Ovary (tissue), 9 donors: ENCODE measurements around the gene PRDX6. TPM values are rescaled to one million over a fixed set of nuclear protein-coding genes. Genes with fewer than 3 reads are reported as not detected.

Experiments
- DNase-seq, 5 donors: peaks; one replicate each; pipeline ENCODE4 v3.0.0-alpha.2; 2019 to 2020
- H3K27ac ChIP-seq, 2 donors: fragments of 200-600 bp; one replicate each; pipeline versions ENCODE4 v1.5.1 to v1.8.0; 2019 to 2022
- H3K27me3 ChIP-seq: fragments of 200-600 bp; one replicate; pipeline ENCODE4 v1.8.0; 2022
- H3K36me3 ChIP-seq: fragments of 200-600 bp; sonication (generic); one replicate; pipeline ENCODE4 v1.5.1; 2019
- H3K4me1 ChIP-seq: one replicate; pipeline ENCODE4 v1.8.1; 2013; ENCODE audit warnings: mild to moderate bottlenecking, moderate library complexity; ENCODE audit not compliant: insufficient read depth
- H3K4me3 ChIP-seq: fragments of 200-600 bp; sonication (generic); one replicate; pipeline ENCODE4 v1.5.1; 2017
- H3K9me3 ChIP-seq, 2 donors: fragments of 200-600 bp in 1 of 2; sonication (generic) in 1 of 2; one replicate each; pipeline versions ENCODE4 v1.5.1 to v1.8.1; 2013 to 2019; ENCODE audit warnings: mild to moderate bottlenecking in 1 of 2, moderate library complexity in 1 of 2
- CTCF ChIP-seq, 3 donors: fragments of 450-650 bp in 2 of 3; fragments of 200-600 bp in 1 of 3; IDR thresholded peaks; one replicate each; pipeline versions ENCODE4 v1.5.1 to v1.8.0; 2016 to 2022; ENCODE audit warnings: antibody characterized with exemption in 3 of 3, mild to moderate bottlenecking in 1 of 3
- EP300 ChIP-seq: sonication (generic); formaldehyde crosslinking; IDR thresholded peaks from one replicate; pipeline ENCODE4 v1.6.1; 2017; ENCODE audit warnings: antibody characterized with exemption
- POLR2A ChIP-seq: fragments of 450-650 bp; IDR thresholded peaks from one replicate; pipeline ENCODE4 v1.6.1; 2017; ENCODE audit warnings: antibody characterized with exemption, mild to moderate bottlenecking, moderate library complexity
- WGBS, 3 donors: extraction: QIAGEN DNeasy Blood & Tissue Kit in 1 of 3; methylation state at CpG; one replicate each; pipeline versions ENCODE4 v1.1.5 to v1.1.7; 2013 to 2017; 5-methylcytosine and 5-hydroxymethylcytosine counted together
- intact Hi-C, 4 donors: fragments of 100-400 bp; cut with DNase I; formaldehyde crosslinking; loops; one replicate each; pipeline versions ENCODE4 v1.11.0 to v1.15.1; 2022 to 2023
- polyA plus RNA-seq, 2 donors: library from polyadenylated mRNA; stranded (reverse); fragments of 200-250 nt in 1 of 2; fragments of 350-450 nt in 1 of 2; fragmentation: Illumina TruSeq in 1 of 2; extraction: RNeasy Lipid Tissue Mini Kit (QIAGEN cat#74804) in 1 of 2; gene quantifications; one replicate each; pipeline ENCODE4 v1.2.3, GENCODE V29; 2013 to 2014
- total RNA-seq, 7 donors: library from RNA; depleted of rRNA in 2 of 7; stranded (reverse); fragments of >200 nt in 2 of 7; fragmentation: NEBNext Ultra II Directional in 3 of 7; extraction: Animal tissue kit (Norgen Biotek cat#: 25700) in 3 of 7; gene quantifications; one replicate each; pipeline versions ENCODE4 v1.1.0 to v1.2.4, GENCODE V29; 2016 to 2023
- donor health status: DM: no; HTN: no; CAD: no; lungs with moderate emphysema.
- donor health status: DM: no; HTN: no; CAD: no.
- donor health status: Bipolar disorder and iron deficiency.
- donor health status: DM: yes; HTN: yes; CAD: no.
- donor health status: DM: no; HTN: no; CAD: no.
- donor health status: DM: yes; HTN: yes; CAD: no.

PRDX6 gene
- total and polyA plus RNA-seq, 9 donors = 111 to 278 (median 198) TPM

DNA sequence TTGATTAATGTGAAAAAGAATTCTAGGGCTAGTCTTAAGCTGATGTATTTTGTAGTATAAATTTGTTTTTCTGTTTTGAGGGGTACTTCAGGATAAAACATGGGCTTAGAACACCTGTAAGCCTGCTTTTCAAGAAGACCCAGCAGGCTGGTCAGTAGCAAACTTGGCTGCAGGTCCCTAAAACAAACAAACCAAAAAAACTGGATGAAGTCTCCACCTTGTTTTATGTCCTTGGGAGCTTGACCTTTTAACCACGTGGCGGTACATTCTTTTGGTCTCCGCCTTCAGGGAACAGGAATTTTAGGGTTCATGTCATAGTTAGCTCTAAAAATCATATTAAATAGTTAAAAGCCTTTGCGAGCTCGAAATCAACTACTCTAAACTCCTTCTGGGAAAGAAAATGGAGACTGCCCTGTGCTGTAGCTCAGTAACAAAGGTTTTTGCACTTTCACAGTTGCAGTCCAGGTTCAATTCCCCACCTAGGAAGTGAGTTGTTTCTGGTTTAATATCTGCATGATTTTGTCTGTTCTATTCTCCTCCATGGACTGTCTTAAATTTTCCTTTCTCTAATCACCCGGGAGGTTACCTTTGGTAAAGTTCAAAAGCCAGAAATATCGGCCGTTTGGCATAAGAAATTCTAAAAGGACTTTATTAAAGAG, 18.6 kb downstream of the PRDX6 start:
- Histone ChIP-seq H3K27ac (no peak overlapping the region), H3K36me3 (no peaks in the 10 kb centered on the region), H3K9me3 (no peaks in the 10 kb centered on the region), H3K4me3 (no peak overlapping the region), H3K27me3 (no peaks in the 10 kb centered on the region), H3K4me1 (no peaks in the 10 kb centered on the region)
- no peak for DNase-seq
- intact Hi-C loops = no loop called here
- WGBS, 3 donors = 87 to 91% (median 88%) methylated on average over 8 of the region's 8 CpGs
- TF ChIP-seq EP300 = no peak
- TF ChIP-seq CTCF (IDR thresholded peaks at IDR 0.05) = no peak
- TF ChIP-seq POLR2A = no peak

- intact Hi-C loops = no loop called here
- no peak for TF ChIP-seq EP300
- no peak for TF ChIP-seq POLR2A
- TF ChIP-seq CTCF (IDR thresholded peaks at IDR 0.05) = no peak
- H3K4me1 ChIP-seq = no peaks in the 10 kb centered on the region
- no peaks in the 10 kb centered on the region for H3K9me3 ChIP-seq
- DNase-seq = no peak
- H3K4me3 ChIP-seq = no peak overlapping the region
- no peak overlapping the region for H3K27ac ChIP-seq
- WGBS, 3 donors = 93 to 97% (median 93%) methylated on average over 2 of the region's 2 CpGs
- no peaks in the 10 kb centered on the region for H3K36me3 ChIP-seq
- H3K27me3 ChIP-seq = no peaks in the 10 kb centered on the region
Measured at GRCh38 chr1:173496757-173497320, 19.7 kb downstream of the PRDX6 start.

- Histone ChIP-seq H3K36me3 (no peaks in the 10 kb centered on the region), H3K4me3 (no peak overlapping the region), H3K27me3 (no peaks in the 10 kb centered on the region)
Measured at GRCh38 chr1:173499729-173500128, 22.6 kb downstream of the PRDX6 start.

GRCh38 chr1:173502104-173502503, 25.0 kb downstream of the PRDX6 start:
- Histone ChIP-seq H3K27ac (no peak overlapping the region), H3K4me1 (no peaks in the 10 kb centered on the region), H3K9me3 (no peaks in the 10 kb centered on the region), H3K27me3 (no peaks in the 10 kb centered on the region), H3K4me3 (no peak overlapping the region), H3K36me3 (no peaks in the 10 kb centered on the region)
- no peak for DNase-seq
- WGBS, 3 donors = 83 to 92% (median 89%) methylated on average over 1 of the region's 1 CpG
- intact Hi-C loops = no loop called here
- TF ChIP-seq EP300 (no peak), CTCF (IDR thresholded peaks at IDR 0.05) (no peak), POLR2A (no peak)

More at GRCh38 chr1:173499729-173500128, 22.6 kb downstream of the PRDX6 start:
- no peak for DNase-seq
- WGBS, 3 donors = 46 to 50% (median 46%) methylated on average over 4 of the region's 4 CpGs
- H3K27ac ChIP-seq = no peak overlapping the region
- intact Hi-C loops = no loop called here
- no peaks in the 10 kb centered on the region for H3K4me1 ChIP-seq
- TF ChIP-seq EP300 (no peak), POLR2A (no peak), CTCF (IDR thresholded peaks at IDR 0.05) (no peak)
- H3K9me3 ChIP-seq = no peaks in the 10 kb centered on the region
